HEK293 (cell line): Measurements from ENCODE around the gene ERGIC1.
"Not testable (repeated sequence)": the region's sequence is repeated elsewhere in the genome, so short reads cannot be mapped to it uniquely, and the experiment has no call there.

Experiments used
- CTCF ChIA-PET: fragments of 350-600 bp; formaldehyde crosslinking; extraction: SDS; loops from one replicate; lab custom pipeline; 2021; ENCODE audit warnings: antibody characterized with exemption; lab: Yijun Ruan, JAX
- POLR2A ChIA-PET: fragments of 300-600 bp; formaldehyde crosslinking; extraction: SDS; loops from one replicate; lab custom pipeline; 2020; ENCODE audit warnings: antibody characterized with exemption, inconsistent platforms; lab: Yijun Ruan, JAX
- H3K27ac ChIP-seq: fragments of 200-500 bp; sonication (Bioruptor generic); 2 replicates; pipeline ENCODE4 v1.5.1; 2014; ENCODE audit warnings: low read depth, low read length, control low read depth, inconsistent platforms; ENCODE audit errors: extremely low read depth
- H3K36me3 ChIP-seq, 2 experiments: fragments of 200-500 bp in 1 of 2; sonication (Bioruptor generic) in 1 of 2; 1 replicate in 1 of 2; 2 replicates in 1 of 2; pipeline ENCODE4 v1.5.1; 2014 to 2017; ENCODE audit warnings: inconsistent platforms in 2 of 2, low read length in 2 of 2; ENCODE audit not compliant: control insufficient read depth in 2 of 2, insufficient read depth in 1 of 2
- H3K4me1 ChIP-seq: fragments of 200-500 bp; sonication (Bioruptor generic); 2 replicates; pipeline ENCODE4 v1.5.1; 2014; ENCODE audit warnings: mild to moderate bottlenecking, low read length, inconsistent platforms; ENCODE audit not compliant: control insufficient read depth, insufficient read depth
- H3K4me3 ChIP-seq: 2 replicates; pipeline ENCODE4 v1.5.1; 2011; ENCODE audit warnings: low read depth, mild to moderate bottlenecking, control low read depth, low read length, moderate library complexity
- H3K9me3 ChIP-seq: fragments of 200-500 bp; sonication (Bioruptor generic); 2 replicates; pipeline ENCODE4 v1.5.1; 2014; ENCODE audit warnings: low read depth, low read length, inconsistent platforms; ENCODE audit not compliant: control insufficient read depth, insufficient read depth
- EGR2 ChIP-seq: fragments of 450-650 bp; formaldehyde crosslinking; IDR thresholded peaks from 2 replicates; pipeline ENCODE4 v1.5.1; 2016; ENCODE audit warnings: low read depth, missing biosample characterization, missing genetic modification characterization
- GFI1B ChIP-seq: fragments of 450-650 bp; formaldehyde crosslinking; IDR thresholded peaks from 2 replicates; pipeline ENCODE4 v1.5.1; 2016; ENCODE audit warnings: missing biosample characterization, missing genetic modification characterization
- GLI2 ChIP-seq: fragments of 450-650 bp; formaldehyde crosslinking; IDR thresholded peaks from 2 replicates; pipeline ENCODE4; 2017; ENCODE audit warnings: missing biosample characterization, missing genetic modification characterization, low read depth, borderline replicate concordance
- KLF9 ChIP-seq: fragments of 450-650 bp; formaldehyde crosslinking; IDR thresholded peaks from 2 replicates; pipeline ENCODE4 v1.5.1; 2016; ENCODE audit warnings: missing biosample characterization, missing genetic modification characterization, low read depth
- MYNN ChIP-seq: fragments of 450-650 bp; formaldehyde crosslinking; IDR thresholded peaks from 2 replicates; pipeline ENCODE4 v1.5.1; 2016; ENCODE audit warnings: missing biosample characterization, missing genetic modification characterization, borderline replicate concordance
- OSR2 ChIP-seq: fragments of 450-650 bp; formaldehyde crosslinking; IDR thresholded peaks from 2 replicates; pipeline ENCODE4 v1.5.1; 2016; ENCODE audit warnings: missing biosample characterization, missing genetic modification characterization
- OVOL3 ChIP-seq: fragments of 450-650 bp; formaldehyde crosslinking; IDR thresholded peaks from 2 replicates; pipeline ENCODE4 v1.5.1; 2016; ENCODE audit warnings: missing biosample characterization, missing genetic modification characterization
- ZBTB1 ChIP-seq: fragments of 450-650 bp; formaldehyde crosslinking; IDR thresholded peaks from 2 replicates; pipeline ENCODE4 v1.5.1; 2016; ENCODE audit warnings: missing biosample characterization, missing genetic modification characterization
- ZBTB20 ChIP-seq: fragments of 450-650 bp; formaldehyde crosslinking; IDR thresholded peaks from 2 replicates; pipeline ENCODE4 v1.5.1; 2016; ENCODE audit warnings: missing biosample characterization, missing genetic modification characterization
- ZNF221 ChIP-seq: fragments of 450-650 bp; formaldehyde crosslinking; IDR thresholded peaks from 2 replicates; pipeline ENCODE4 v1.5.1; 2017; ENCODE audit warnings: missing biosample characterization, missing genetic modification characterization, borderline replicate concordance
- ZNF266 ChIP-seq: fragments of 450-650 bp; formaldehyde crosslinking; IDR thresholded peaks from 2 replicates; pipeline ENCODE4 v1.5.1; 2016; ENCODE audit warnings: missing biosample characterization, missing genetic modification characterization, low read depth
- ZNF292 ChIP-seq: fragments of 450-650 bp; formaldehyde crosslinking; IDR thresholded peaks from 2 replicates; pipeline ENCODE4 v1.5.1; 2016; ENCODE audit warnings: low read depth, missing biosample characterization, missing genetic modification characterization, borderline replicate concordance
- ZNF335 ChIP-seq: fragments of 450-650 bp; formaldehyde crosslinking; conservative IDR thresholded peaks from 2 replicates; pipeline ENCODE4 v1.5.1; 2016; ENCODE audit warnings: missing biosample characterization, missing genetic modification characterization
- ZNF416 ChIP-seq: fragments of 450-650 bp; formaldehyde crosslinking; IDR thresholded peaks from 2 replicates; pipeline ENCODE4 v1.5.1; 2016; ENCODE audit warnings: missing biosample characterization, missing genetic modification characterization
- ZNF48 ChIP-seq: fragments of 450-650 bp; formaldehyde crosslinking; IDR thresholded peaks from 2 replicates; pipeline ENCODE4 v1.5.1; 2016; ENCODE audit warnings: missing biosample characterization, missing genetic modification characterization
- ZNF530 ChIP-seq: fragments of 450-650 bp; formaldehyde crosslinking; IDR thresholded peaks from 2 replicates; pipeline ENCODE4 v1.5.1; 2016; ENCODE audit warnings: low read depth, missing biosample characterization, missing genetic modification characterization
- ZNF558 ChIP-seq: fragments of 450-650 bp; formaldehyde crosslinking; IDR thresholded peaks from 2 replicates; pipeline ENCODE4 v1.5.1; 2016; ENCODE audit warnings: missing biosample characterization, missing genetic modification characterization
- ZNF626 ChIP-seq: fragments of 450-650 bp; sonication (Bioruptor Pico); formaldehyde crosslinking; IDR thresholded peaks from 2 replicates; pipeline ENCODE4 v1.5.1; 2018; ENCODE audit warnings: missing biosample characterization, missing genetic modification characterization, inconsistent platforms
- ZNF701 ChIP-seq: fragments of 450-650 bp; formaldehyde crosslinking; IDR thresholded peaks from 2 replicates; pipeline ENCODE4 v1.5.1; 2016; ENCODE audit warnings: missing biosample characterization, missing genetic modification characterization
- ZNF830 ChIP-seq: fragments of 450-650 bp; IDR thresholded peaks from 2 replicates; pipeline ENCODE4 v1.5.0; 2018; ENCODE audit warnings: missing biosample characterization, missing genetic modification characterization, low read depth, mild to moderate bottlenecking, moderate library complexity
- TF ChIP-seq, protein P1 (sequence below): fragments of 450-650 bp; formaldehyde crosslinking; IDR thresholded peaks from 2 replicates; pipeline ENCODE4 v1.5.1; 2016; ENCODE audit warnings: missing biosample characterization, missing genetic modification characterization
- TF ChIP-seq, protein P2 (sequence below): fragments of 450-650 bp; formaldehyde crosslinking; IDR thresholded peaks from 2 replicates; pipeline ENCODE4 v1.5.1; 2017; ENCODE audit warnings: missing biosample characterization, missing genetic modification characterization
- TF ChIP-seq, protein P3 (sequence below): fragments of 450-650 bp; formaldehyde crosslinking; IDR thresholded peaks from 2 replicates; pipeline ENCODE4 v1.5.1; 2016; ENCODE audit warnings: missing biosample characterization, missing genetic modification characterization
- TF ChIP-seq, protein P4 (sequence below): fragments of 450-650 bp; formaldehyde crosslinking; IDR thresholded peaks from 2 replicates; pipeline ENCODE4; 2016; ENCODE audit warnings: missing biosample characterization, missing genetic modification characterization

Gene ERGIC1

DNA sequence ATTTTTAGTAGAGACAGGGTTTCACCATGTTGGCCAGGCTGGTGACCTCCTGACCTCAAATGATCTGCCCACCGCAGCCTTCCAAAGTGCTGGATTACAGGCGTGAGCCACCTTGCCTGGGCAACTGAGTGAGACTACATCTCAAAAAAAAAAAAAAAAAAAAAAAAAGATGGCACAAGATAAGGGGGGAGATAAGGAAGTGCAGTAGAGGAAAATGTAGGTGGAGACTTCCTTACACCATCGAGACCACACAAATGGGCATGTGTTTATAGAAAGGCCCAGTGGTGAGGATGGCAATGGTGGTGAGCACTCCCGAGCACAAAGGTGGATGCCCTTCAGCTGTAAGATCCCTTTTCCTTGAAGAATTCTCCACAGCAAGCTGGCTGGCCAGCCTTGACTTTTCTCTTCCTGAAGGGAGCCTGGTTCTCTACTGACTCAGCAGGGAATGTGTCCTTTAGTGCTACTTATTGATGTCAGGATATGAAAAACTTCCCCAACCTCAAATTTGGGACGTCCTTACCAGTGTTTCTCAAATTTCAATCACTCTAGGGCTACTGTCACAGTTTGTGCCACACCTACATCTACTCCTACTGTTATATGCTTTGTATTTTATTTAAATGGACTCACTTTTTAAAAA, 28.2 kb downstream of the ERGIC1 start (continued):
- TF ChIP-seq ZBTB1 (tag by site-specific recombination) (no peak), ZNF221 (no peak), ZNF416 (tag by site-specific recombination) (no peak), ZNF701 (no peak), KLF9 (no peak), GLI2 (no peak), GFI1B (tag by site-specific recombination) (no peak), EGR2 (tag by site-specific recombination) (no peak), ZBTB20 (tag by site-specific recombination) (no peak), ZNF292 (tag by site-specific recombination) (no peak), OVOL3 (no peak), ZNF530 (tag by site-specific recombination) (no peak), ZNF48 (tag by site-specific recombination) (no peak), ZNF335 (tag by site-specific recombination) (no peak), ZNF266 (no peak), ZNF558 (tag by site-specific recombination) (no peak), ZNF626 (tag by site-specific recombination) (no peak), MYNN (tag by site-specific recombination) (no peak), ZNF830 (tag by site-specific recombination) (no peak), OSR2 (tag by site-specific recombination) (peak; percentile 64)
- TF ChIP-seq, protein P1, sequence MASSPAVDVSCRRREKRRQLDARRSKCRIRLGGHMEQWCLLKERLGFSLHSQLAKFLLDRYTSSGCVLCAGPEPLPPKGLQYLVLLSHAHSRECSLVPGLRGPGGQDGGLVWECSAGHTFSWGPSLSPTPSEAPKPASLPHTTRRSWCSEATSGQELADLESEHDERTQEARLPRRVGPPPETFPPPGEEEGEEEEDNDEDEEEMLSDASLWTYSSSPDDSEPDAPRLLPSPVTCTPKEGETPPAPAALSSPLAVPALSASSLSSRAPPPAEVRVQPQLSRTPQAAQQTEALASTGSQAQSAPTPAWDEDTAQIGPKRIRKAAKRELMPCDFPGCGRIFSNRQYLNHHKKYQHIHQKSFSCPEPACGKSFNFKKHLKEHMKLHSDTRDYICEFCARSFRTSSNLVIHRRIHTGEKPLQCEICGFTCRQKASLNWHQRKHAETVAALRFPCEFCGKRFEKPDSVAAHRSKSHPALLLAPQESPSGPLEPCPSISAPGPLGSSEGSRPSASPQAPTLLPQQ (tag by site-specific recombination), result no peak
- TF ChIP-seq, protein P2, sequence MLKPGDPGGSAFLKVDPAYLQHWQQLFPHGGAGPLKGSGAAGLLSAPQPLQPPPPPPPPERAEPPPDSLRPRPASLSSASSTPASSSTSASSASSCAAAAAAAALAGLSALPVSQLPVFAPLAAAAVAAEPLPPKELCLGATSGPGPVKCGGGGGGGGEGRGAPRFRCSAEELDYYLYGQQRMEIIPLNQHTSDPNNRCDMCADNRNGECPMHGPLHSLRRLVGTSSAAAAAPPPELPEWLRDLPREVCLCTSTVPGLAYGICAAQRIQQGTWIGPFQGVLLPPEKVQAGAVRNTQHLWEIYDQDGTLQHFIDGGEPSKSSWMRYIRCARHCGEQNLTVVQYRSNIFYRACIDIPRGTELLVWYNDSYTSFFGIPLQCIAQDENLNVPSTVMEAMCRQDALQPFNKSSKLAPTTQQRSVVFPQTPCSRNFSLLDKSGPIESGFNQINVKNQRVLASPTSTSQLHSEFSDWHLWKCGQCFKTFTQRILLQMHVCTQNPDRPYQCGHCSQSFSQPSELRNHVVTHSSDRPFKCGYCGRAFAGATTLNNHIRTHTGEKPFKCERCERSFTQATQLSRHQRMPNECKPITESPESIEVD (tag by site-specific recombination), result 0 out of 2 replicates have a peak, but pooled peaks have one; percentile 58
- TF ChIP-seq, protein P3, sequence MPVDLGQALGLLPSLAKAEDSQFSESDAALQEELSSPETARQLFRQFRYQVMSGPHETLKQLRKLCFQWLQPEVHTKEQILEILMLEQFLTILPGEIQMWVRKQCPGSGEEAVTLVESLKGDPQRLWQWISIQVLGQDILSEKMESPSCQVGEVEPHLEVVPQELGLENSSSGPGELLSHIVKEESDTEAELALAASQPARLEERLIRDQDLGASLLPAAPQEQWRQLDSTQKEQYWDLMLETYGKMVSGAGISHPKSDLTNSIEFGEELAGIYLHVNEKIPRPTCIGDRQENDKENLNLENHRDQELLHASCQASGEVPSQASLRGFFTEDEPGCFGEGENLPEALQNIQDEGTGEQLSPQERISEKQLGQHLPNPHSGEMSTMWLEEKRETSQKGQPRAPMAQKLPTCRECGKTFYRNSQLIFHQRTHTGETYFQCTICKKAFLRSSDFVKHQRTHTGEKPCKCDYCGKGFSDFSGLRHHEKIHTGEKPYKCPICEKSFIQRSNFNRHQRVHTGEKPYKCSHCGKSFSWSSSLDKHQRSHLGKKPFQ (tag by site-specific recombination), result no peak
- TF ChIP-seq, protein P4, sequence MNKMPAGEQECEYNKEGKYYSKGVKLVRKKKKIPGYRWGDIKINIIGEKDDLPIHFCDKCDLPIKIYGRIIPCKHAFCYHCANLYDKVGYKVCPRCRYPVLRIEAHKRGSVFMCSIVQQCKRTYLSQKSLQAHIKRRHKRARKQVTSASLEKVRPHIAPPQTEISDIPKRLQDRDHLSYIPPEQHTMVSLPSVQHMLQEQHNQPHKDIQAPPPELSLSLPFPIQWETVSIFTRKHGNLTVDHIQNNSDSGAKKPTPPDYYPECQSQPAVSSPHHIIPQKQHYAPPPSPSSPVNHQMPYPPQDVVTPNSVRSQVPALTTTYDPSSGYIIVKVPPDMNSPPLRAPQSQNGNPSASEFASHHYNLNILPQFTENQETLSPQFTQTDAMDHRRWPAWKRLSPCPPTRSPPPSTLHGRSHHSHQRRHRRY (tag by site-specific recombination), result no peak

DNA sequence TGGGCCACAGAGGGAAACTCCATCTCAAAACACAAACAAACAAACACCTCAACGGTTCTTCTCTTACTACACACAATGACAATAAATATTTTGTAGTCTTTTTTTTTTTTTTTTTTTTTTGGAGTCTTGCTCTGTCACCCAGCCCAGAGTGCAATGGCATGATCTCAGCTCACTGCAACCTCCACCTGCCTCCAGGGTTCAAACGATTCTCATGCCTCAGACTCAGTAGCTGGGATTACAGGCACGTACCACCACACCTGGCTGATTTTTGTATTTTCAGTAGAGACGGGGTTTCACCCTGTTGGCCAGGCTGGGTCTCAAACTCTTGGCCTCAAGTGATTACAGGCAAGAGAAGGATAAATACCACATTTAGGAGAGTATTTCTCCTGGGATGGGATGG, 30.1 kb downstream of the ERGIC1 start:
- POLR2A ChIA-PET, result interaction anchor here (0.6 to 0.9 kb wide), 2 partner anchors 91 to 149 kb away, joined by 3 to 4 read pairs; no protein-coding TSS in a partner anchor
- H3K4me3 ChIP-seq, H3K36me3 ChIP-seq, H3K27ac ChIP-seq, CTCF ChIA-PET, H3K4me1 ChIP-seq, H3K9me3 ChIP-seq: not testable (repeated sequence)
